CD4-positive, alpha-beta T cell treated with Interleukin-6 for 4 hours (primary cell): ENCODE measurements around the gene PLEKHH1.
A peak's percentile ranks its signal among the peaks of the same experiment; 100 is the strongest.

Experiments used
- DNase-seq: peaks from one replicate; pipeline ENCODE4 v3.0.0-alpha.2; 2020; ENCODE audit warnings: mixed read lengths

The PLEKHH1 gene

GRCh38 chr14:67510836-67511235 lies 22.3 kb upstream of the PLEKHH1 start:
- no peak for DNase-seq

- DNase-seq: no peak
These were observed 20.4 kb upstream of the PLEKHH1 start for GRCh38 chr14:67512463-67513310.

GRCh38 chr14:67513631-67514108 lies 19.4 kb upstream of the PLEKHH1 start:
- DNase-seq: no peak

GRCh38 chr14:67514203-67514607 lies 18.9 kb upstream of the PLEKHH1 start:
- DNase-seq: no peak

- peak; percentile 52 for DNase-seq
These were observed 18.3 kb upstream of the PLEKHH1 start for GRCh38 chr14:67514650-67515385.

- peak; percentile 62 for DNase-seq
These were observed 17.6 kb upstream of the PLEKHH1 start for GRCh38 chr14:67515386-67516079.

- no peak for DNase-seq
These were observed 16.4 kb upstream of the PLEKHH1 start for GRCh38 chr14:67516676-67517075.

GRCh38 chr14:67517083-67517482 lies 16.0 kb upstream of the PLEKHH1 start:
- DNase-seq: no peak

- DNase-seq: no peak
These were observed 13.7 kb upstream of the PLEKHH1 start for GRCh38 chr14:67519406-67519805.

- DNase-seq: no peak
These were observed 12.6 kb upstream of the PLEKHH1 start for GRCh38 chr14:67520482-67520881.

- no peak for DNase-seq
These were observed 10.8 kb upstream of the PLEKHH1 start for GRCh38 chr14:67522270-67522669.

- DNase-seq: no peak
These were observed 9.1 kb upstream of the PLEKHH1 start for GRCh38 chr14:67523764-67524633.

GRCh38 chr14:67524634-67524963 lies 8.5 kb upstream of the PLEKHH1 start:
- DNase-seq: peak; percentile 7

GRCh38 chr14:67525389-67525788 lies 7.7 kb upstream of the PLEKHH1 start:
- DNase-seq: no peak

GRCh38 chr14:67526181-67526580 lies 6.9 kb upstream of the PLEKHH1 start:
- DNase-seq: no peak

GRCh38 chr14:67526676-67527459 lies 6.2 kb upstream of the PLEKHH1 start:
- peak; percentile 61 for DNase-seq

- no peak for DNase-seq
These were observed 5.3 kb upstream of the PLEKHH1 start for GRCh38 chr14:67527756-67528155.

GRCh38 chr14:67528276-67528675 lies 4.8 kb upstream of the PLEKHH1 start:
- no peak for DNase-seq

GRCh38 chr14:67529947-67530935 lies 2.8 kb upstream of the PLEKHH1 start:
- DNase-seq: no peak

- DNase-seq: no peak
These were observed 488 bp upstream of the PLEKHH1 start for GRCh38 chr14:67532606-67532997.

GRCh38 chr14:67533754-67534085 lies 630 bp downstream of the PLEKHH1 start:
- no peak for DNase-seq
